HG02571 (cell line): ENCODE results near the gene PHEX.

Experiments used
- ATAC-seq: cut with Tn5 transposase; IDR thresholded peaks from one replicate; pipeline ENCODE4 v1.9.1; 2021; ENCODE audit warnings: mild to moderate bottlenecking, moderate library complexity; ENCODE audit not compliant: unreplicated experiment

Gene PHEX

DNA sequence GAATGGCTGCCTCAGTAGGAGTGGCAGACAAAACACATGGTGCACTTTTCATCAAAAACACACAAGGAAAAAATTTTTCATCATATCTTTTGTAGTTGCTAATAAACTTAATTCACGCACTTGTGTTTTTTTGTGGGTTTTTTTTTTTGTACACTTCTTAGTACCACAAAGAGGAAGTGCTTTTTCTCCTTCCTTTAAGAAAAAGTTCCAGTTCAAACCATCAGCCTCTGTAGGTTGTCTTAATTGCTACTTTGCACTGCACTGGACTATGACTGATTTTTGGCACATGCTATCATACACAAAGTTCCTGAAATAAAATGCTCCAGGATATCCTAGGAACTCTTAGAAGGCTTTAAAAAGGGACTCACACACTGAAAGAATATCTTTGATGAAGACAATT is at the start of gene PHEX:
TSS of gene PHEX (plus strand) at position 242 of the 400 bp plus-strand sequence. CDS start 681 bp downstream, outside the sequence.
- no peak for ATAC-seq

DNA sequence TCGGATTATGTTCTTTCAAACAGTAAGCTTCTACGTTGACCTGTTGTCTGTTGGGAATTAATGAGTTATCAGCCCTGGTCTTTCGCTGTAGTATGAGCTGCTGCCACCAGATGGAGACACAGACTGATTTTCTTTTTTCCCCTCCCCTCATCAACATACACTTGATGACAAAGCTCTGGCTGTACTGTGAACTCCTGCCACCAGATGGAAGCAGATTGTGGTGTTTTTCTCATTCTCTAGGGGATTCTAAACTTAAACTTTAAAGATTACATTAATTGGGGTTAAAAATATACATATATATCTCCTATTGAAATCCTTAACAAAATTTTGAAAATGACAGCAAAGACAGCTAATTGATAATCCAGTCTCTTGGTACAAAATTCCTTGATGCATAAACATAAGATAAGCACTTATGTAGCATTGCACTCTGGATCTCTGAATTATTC is 46.8 kb upstream of the PHEX start:
- peak; percentile 81 for ATAC-seq

DNA sequence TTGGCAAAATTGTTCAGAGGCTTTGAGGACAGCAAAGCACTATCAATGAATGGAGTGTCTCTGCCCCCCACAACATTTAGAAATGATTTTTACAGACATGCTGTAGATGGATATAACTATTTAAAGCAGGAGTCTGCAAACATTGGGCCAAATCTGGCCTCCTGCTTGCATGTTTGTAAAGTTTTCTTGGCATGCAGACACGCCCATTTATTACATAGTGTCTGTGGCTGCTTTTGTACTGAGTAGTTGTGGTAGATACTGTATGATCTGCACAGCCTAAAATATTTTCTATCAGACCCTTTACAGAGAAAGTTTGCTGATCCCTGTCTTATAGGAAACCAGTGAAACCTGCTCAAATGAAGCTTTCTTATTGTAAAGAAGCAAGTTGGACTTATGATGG is 45.5 kb upstream of the PHEX start:
- no peak for ATAC-seq

DNA sequence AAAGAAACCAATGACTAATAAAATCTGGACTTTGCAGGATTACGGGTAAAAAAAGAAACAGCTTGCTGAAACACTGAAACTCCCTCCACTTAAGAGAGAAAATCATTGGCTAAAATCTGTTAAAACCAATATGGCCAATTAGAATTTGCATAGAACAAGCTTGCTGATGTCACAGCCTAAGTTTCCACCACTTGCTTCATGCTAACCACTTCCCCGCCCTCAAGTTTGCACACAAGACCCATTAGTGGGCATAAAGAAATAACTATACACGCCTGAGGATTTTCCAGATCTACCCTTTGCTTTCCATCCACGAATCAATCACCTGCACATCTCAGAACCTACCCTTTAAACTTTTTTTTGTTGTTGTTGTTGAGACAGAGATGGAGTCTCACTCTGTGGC is 42.7 kb upstream of the PHEX start:
- no peak for ATAC-seq

DNA sequence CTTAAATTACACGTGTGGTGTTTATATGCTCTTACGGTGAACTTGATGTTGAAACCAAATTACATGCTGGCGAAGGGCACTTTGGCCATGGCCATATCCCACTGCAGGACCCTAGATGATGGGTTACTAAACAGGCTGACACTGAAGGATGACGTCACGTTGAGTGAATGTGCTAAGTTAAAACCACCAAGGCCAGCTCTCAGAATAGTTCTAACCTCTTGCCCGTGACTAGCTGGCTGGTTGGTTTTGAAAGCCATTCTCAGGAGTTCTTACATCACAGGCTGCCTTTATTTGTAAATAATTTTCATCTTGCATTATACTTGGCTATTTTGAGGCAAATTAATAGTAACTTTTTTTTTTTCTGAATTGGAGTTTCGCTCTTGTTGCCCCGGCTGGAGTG is 41.3 kb upstream of the PHEX start:
- ATAC-seq, result no peak

DNA sequence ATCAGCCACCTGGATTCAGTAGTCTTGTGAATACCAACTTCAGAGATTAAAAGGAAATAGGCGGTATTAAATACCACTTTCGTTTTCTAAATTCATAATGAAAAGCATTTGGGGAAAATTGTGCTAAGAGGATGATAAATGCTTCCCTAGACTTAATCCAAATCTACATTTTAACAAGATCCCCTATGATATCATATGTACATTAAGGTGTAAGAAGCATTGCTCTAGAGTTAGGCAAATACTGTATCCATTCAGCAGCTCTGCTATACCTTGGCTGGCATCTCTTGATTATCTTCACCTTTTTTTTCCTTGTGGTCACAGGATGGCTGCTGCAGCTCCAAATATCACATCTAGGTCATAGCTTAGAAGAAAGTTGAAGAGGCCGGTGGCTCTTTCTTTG is 40.6 kb upstream of the PHEX start:
- no peak for ATAC-seq

DNA sequence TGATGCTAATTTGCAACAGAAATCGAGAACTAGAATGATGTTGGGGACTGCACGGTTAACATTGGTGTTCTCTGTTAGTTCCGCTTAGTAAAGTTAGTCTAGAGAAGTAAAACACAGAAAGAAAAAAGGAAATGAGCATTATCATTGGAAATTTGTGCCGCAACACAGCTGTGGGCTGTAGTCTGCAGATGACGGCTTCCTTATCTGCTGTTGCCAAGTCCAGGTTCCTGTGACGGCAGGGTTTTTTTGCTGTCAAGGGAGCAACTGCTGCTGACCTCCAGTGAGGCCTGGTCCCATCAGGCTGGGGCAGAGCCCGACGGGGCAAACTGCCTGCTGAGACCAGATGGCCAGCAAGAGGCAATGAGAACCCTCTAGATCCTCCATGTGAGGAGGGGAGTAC is 38.9 kb upstream of the PHEX start:
- peak; percentile 77 for ATAC-seq

DNA sequence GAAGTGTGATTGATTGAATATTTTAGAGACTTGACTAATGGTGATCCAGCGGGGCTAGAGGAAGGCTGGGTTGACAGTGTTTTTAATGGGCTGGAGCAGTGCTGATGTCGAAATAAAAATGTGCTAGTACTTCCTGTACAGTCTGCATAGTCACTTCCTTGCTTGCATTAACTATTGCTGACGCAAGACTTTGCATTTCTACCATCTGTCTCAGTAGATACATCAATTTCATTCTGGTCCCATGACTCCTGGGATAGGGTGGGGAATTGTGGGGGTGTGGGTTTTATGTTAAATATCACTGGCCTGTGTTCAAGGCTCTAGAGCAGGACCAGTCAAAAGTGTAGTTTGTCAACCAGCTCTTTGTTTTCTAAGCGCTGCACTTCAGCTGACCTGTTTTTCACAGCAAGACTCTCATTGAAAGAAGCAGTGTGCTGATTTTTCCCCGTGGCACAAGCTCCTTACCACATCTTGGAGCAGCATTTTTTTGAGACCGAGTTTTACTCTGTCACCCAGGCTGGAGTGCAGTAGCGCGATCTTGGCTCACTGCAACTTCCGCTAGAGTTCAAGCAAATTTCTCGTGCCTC is 35.2 kb upstream of the PHEX start:
- no peak for ATAC-seq

DNA sequence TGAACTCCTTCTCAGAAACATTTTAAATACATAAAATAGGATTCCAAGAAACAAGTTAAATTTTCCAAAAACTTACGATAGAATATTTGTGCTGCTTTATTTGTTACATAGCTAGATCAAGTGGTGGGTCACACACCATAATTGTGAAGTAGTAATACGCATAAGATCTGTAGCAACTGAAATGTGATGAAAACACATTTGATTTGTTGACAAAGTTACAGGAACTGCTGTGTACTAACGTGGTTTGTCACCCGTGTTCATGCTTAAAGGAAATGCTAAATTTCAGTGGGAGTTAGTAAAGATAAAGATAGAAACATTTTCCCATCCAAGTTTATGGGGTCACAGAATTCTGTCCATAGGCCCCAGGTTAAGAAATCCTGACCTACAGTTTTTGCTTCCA is 34.1 kb upstream of the PHEX start:
- ATAC-seq, result no peak

DNA sequence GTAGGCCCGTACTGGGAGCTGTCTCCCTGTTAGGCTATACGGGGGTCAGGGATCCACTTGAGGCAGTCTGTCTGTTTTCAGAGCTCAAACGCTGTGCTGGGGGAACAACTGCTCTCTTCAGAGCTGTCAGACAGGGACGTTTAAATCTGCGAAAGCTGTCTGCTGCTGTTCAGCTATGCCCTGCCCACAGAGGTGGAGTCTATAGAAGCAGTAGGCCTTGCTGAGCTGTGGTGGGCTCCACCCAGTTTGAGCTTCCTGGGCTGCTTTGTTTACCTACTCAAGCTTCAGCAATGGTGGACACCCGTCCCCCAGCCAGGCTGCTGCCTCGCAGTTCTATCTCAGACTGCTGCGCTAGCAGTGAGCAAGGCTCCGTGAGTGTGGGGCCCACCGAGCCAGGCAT is 27.3 kb upstream of the PHEX start:
- ATAC-seq, result no peak

DNA sequence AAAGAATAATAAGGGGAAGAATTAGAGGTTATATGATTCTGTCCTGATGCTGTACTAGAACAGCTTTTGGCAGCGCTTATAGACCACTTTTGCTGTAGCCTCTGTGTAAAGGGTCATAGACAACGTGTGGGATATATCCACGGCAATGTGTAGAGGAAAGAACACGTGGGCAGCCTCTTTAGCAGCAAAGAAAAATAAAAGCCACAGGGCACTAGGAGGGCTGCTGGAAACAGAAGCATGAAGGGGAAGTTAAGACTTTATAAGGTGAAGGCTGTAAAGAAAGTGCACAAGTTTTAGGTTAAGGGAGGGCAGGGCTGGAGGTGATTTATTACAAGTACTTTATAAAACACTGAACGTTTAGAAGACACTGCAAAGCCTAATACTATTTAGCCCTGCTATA is 20.1 kb upstream of the PHEX start:
- ATAC-seq, result no peak

DNA sequence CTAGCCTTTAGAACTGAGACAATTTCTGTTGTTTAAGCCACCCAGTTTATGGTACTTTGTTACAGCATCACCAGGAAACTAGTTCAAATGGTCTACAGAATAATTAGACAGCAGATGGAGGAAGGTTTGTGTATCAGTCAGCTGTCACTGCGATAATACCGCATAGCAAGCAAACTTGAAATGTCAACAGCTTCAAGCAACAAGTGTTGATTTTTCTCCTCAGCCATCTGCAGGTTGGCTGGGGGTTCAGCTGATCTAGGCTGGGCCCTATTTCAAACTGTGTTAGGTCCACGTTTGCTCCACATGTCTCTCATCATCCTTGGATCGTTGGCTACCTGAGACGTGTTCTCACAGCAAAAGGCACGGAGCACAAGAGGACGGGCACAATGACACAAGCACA is 19.2 kb upstream of the PHEX start:
- ATAC-seq, result no peak

DNA sequence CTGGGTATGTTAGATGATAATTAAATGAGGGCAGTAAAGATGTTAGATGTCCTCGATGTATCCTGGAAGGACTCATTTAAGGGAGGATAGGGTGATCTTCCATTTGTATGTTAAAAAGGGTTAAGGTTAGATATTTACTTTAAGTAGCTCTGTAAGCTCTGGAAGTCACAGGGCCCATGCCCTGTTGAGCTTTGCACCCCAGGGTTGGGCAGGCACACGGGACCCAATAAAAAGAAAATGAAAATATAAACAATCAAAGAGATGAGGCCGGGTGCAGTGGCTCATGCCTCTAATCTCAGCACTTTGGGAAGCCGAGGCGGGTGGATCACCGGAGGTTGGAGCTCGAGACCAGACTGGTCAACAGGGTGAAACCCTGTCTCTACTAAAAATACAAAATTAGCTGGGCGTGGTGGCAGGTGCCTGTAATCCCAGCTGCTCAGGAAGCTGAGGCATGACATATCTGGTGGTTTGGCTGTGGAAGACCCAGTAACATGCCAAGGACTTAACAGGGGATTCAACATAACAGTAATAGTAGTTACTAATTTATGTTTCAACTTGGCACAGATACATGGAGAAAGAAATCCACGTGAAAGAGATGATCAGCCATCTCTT is 16.9 kb upstream of the PHEX start:
- no peak for ATAC-seq

DNA sequence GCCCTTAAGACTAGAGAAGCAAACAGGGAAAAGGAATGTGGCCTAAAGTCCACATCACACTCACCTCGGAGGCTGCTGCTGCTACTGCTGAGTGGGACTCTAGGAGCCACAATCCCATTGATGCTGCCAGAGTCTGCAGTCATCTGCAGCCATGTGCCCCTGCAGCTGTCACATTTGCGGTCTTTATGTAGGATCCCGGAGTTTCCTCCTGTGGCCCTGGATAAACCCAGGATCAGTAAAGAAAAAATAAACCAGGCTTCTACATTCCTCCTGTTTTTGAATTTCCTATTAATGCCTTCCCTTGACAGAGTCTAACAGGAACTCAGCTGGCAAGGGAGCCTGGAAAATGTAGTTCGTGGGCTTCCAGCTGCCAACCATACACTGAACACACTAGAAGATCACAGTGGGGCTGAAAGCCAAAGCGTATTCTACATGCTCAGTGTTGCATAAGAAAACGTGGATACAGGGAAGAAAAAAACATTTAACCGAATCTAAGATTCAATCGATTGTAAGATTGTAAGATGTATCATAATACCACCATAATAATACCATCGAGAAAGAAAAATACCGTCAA is 10.3 kb upstream of the PHEX start:
- no peak for ATAC-seq

DNA sequence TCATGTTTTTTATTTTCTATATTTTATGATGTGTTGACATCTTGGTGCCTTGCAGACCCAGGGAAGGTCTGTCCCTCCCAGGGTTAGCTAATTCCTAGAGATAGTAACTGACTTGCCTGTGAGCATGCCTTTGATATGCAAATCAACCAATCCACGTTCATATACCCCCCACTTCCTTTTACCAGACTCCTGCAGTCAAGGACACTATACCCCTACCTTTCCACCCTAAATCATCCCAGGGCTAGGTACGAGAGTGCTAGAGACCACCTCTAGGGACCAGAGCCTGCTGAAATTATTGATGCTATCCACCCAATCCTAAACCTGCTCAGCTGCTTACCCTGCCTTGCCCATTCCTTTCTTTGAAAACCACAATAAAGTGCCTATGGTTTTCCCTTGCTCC is 7.5 kb upstream of the PHEX start:
- no peak for ATAC-seq

DNA sequence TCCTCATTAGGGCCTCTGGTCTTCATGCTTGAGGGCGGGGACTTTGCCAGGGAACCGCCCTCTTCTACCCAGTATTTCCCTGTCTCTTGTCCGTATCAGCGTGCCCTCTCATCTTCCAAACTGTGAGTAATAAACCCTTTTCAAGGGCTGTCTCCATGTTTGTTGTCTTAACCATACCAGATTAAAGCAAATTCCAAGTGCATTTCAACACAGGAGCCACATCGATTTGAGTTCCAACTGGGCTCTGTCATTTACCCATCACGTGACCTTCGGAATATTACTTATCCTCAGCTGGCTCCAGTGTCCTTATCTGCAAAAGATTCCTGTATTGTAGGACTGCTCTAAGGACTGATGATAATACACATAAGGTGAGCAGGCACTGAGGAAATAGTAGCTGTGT is 6.4 kb upstream of the PHEX start:
- no peak for ATAC-seq

DNA sequence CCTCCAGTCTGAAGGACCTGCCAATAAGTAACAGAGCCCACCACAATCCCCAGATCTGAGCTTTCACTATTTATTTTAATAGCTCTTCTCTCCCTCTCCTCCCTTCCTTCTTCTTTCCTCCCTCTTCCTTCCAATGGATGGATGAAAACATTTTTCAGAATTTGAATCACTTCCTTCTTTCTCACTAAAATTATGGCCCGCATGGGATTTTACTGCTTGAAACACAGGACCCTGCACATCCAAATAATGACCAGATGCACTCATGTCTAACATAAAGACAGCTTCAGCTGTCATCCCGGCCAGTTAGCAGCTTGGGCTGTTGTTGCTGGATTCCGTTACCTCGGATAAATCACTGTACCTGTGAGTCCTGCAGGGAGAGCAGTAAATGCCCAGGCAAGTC is 5.4 kb upstream of the PHEX start:
- no peak for ATAC-seq

DNA sequence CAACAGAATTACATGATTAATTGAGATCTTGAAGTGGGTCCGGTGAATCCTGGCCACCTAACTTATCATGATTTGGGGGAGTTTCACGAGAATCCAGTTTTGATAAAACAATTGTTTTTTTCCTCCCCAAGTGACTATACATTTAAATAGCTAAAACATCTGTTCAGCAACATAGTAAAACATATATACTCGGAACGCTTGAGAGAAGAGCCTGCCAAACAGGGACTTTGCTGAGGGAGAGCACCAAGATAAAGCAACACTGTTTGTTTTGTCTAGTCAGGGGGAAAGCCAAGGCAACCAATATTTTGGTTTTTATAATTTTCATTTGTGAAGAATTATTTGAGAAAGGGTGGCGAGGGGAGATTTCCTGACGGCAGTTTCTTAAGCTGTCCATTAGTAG is 381 bp downstream of the PHEX start:
- ATAC-seq, result no peak

DNA sequence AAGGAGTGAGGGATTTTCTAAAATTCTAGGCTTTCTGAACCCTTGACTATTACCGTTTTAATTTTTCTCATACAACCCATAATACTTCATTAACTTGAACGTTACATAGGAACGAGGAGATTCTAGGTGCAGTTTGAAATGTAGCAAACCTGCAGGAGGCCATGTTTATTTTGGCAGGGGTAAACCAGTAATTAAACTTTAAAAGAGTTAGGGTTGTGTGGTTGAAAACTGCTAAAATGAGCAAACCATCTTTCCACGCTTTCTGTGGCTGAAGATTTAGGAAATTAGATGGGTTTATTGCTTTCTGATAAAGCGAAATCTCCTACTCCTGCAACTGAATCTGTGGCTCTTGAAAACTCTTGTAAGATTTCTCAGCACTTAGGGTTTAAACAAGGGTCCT is 1.7 kb downstream of the PHEX start:
- ATAC-seq, result no peak

DNA sequence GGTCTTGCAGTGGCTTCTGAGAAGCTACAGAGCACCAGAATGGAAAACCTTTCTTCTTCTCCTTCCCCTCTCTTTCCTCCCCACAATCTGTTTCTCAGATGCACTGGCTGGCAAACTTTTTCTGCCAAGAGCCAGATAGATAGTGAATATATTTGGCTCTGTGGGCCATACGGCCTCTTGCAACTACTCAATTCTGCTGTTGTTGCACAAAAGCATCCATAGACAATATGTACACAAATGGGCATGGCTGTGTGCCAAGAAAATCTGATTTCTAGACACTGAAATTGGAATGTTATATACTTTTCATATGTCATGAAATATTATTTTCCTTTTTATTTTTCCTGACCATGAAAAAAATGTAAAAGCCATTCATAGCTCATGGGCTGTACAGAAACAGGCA is 3.1 kb downstream of the PHEX start:
- ATAC-seq, result no peak

DNA sequence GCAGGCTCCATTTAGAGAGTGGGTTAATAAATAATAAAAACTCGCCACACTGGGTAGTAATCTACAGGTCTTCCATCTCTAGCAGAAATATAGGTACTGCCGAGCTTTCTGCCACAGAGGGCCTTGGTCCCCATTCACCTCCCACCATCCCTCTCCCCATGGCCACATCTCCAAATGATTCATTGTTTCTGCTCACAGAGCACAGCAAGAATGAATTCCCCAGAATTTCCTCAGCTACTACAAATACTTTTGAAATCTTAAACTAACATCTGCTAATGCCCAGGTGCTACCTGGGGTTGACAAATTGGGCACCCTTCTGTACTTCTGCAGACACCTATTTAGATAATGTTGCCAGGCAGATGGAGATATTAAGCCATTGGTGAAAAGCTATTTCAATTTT is 5.1 kb downstream of the PHEX start:
- no peak for ATAC-seq

DNA sequence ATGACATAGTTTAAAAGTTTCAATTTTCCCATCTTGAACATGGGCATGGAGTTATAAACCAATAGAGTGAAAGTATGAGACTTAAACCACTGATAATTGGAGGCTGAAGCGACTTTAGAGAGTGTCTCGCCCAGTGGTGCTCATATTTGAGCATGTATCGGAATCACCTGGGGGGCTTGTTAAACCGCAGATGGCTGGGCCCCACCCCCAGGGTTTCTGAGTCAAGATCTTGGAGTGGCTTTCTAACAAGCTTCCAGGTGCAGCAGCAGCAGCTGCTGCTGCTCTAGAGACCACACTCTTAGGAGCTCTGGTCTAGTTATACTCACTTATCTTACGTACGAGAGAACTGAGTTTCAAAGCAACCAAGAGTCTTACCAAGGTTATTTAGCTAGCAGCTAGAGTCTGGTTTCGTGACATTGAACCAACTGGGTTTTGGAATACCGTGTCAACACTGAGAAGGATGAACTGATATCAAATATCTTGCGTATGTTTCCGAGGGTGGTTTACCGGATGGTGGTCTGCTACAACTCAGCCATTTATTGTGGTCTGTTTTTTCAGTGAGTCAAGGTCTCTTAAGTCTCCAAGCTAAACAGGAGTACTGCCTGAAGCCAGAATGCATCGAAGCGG is 5.9 kb downstream of the PHEX start:
- ATAC-seq, result no peak
